ENCODE results near the gene SLC9A9.

SLC9A9 gene

DNA sequence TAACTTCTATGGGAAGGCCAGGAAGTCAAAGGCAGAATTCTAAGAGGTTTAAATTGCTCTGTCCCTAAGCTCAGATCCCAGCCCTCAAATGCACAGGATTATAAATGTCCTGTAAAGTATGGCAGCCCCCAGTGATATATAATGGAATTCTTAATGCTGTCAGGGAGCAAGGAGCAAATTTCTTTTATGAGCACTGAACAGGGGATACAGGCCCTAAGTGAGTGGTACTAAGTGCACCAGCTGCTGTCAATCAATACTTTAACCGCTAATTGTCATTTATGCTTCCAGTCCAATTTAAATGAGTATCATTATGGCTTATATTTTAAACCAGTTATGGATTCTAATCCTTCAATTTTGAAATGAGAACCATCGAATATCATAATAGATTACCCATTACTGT is 4.7 kb downstream of the SLC9A9 start:
- DNase-seq (ENCODE audit: low read depth), result no peak

DNA sequence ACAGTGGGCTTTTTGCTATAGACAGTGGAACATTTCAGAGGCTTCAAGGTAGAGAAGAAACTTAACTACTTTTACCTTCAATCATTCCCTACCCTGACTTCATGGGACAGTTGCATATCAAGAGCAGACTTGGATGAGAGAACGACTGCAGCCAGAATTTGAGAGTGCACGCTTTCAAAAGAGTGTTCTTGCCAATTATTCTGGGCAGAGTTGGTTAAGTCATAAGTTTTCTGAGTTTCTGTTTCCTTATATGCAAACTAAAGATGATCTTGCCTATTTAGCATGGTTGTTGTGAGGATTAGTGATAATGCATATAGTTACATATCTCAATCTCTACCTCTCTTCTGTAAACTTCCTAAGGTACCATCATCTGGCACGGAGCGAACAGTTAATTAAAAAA is 7.6 kb downstream of the SLC9A9 start:
- DNase-seq (ENCODE audit: low read depth), result no peak

DNA sequence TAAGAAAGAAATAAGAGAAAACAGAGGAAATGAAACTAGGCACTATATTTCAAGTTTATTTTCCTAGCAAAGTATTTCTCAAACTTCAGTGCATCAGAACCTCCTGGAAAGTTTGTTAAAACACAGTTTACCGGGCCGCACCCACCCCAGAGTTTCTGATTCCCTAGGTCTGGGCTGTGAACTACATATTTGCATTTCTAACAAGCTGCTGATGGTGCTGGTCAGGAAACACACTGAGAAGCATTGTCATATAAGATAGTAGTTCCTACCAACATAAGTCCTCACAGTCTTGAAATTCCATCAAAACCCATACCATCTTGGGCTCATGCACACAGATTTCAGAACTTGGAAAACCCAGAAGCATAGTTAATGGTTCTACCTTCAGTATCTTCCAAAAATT is 8.3 kb downstream of the SLC9A9 start:
- DNase-seq (ENCODE audit: low read depth), result no peak

DNA sequence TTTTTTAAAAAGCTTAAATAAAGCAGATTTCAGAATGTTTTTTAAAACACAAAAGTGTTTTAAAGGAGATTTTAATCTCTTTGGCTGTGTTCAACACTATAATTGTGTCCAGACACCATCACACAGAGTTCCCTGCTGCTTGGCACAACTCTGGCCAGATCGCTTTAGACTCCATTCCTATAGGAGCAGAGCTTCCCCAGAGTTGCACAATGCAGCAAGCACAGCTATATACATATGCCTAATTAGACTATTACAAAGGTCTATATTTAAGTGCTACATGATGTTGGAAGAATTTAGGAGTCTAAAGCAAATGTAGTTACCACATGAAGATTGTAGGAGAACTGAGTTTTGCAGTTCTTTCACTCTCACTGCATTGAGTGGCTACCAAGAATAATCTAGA is 11.2 kb downstream of the SLC9A9 start:
- no peak for DNase-seq (ENCODE audit: low read depth)

DNA sequence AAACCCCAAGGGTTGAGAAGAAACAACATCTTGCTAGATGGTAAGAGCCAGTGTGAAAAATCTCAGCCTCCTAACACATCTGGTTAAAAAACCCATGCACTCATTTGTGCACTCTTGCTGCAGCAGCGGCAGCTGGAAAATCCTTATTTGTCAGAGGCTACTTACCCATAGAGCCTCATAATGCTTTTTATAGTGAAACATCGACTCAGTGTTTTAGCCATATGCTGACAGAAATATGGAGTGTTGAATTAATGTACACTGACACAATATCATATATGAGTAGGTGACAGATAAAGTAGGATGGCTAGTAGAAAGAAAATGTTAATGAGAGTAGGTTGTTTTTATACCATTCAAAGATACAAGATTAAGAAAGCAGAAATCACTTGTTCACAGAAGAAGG is 13.0 kb downstream of the SLC9A9 start:
- no peak for DNase-seq (ENCODE audit: low read depth)

DNA sequence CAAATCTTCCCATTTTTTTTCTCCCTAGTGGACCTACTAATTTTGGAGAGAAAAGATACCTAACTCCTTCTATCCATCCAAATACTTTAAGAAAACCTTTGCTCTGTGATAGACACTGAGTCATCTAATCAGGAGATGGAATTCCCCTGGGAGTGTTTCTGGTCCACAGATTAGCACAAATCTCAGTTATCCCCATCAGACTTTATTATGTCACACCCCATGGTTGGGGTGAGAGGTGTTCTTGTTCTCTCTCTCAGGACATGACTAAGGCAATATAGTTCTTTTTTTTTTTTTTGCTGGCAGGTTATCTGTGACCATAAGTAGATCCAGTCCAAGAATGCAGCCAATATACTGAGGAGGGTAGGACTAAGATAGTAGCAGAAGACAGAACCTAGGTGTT is 15.8 kb downstream of the SLC9A9 start:
- no peak for DNase-seq (ENCODE audit: low read depth)

DNA sequence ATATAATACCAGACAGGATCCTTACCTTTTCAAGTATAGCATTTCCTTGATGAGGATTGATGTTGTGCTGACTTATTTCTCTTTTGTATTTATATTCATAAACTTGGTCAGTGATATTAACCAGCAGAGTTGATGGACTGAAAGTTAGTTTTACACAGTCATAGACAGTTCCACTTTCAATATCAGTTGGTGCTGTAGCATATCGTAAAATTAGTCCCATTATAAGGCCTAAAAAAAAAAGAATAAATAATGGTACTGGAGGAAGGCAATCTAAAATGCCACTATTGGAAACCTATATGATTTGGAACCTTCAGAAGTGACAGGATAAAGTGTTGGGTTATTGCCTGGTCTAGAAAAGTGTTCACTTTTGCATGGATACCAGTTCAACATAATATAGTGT is 16.3 kb downstream of the SLC9A9 start:
- DNase-seq (ENCODE audit: low read depth), result no peak

DNA sequence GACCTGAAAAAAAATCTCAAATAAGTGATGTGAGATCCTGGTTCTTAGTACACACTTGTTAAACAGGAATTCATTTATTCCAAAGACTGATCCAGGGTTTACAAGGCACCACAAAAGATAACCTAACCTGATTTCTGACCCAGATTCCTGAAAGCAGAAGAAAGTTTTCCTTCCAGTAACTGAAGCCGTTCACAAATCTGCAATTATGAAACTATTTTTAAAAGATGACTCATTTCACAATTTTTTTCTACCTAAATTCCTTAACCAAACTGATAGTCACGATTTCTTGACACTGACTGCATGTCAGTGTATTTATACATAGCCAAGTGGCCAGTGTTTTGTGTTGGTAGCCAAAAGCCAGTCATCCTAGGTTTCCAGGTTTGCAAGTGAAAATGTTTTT is 17.1 kb downstream of the SLC9A9 start:
- DNase-seq (ENCODE audit: low read depth), result no peak

DNA sequence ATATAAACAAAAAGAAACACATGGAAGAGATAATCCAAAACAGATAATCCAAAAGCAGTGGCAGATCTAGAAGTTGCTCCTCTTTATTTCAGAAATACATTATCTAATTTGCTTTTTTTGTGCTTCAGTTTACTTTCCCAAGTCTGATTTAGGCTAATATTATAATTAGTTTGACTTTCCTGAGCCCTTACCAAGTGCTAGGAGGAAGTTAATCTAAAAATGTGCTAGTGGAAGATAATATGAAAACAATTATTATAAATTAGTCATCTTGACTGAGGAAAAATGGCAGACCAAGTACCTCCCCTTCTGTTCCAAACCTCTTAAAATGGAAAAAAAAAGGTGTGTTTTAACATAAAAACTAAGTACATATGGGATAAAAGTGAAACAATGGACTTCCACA is 17.5 kb downstream of the SLC9A9 start:
- no peak for DNase-seq (ENCODE audit: low read depth)

DNA sequence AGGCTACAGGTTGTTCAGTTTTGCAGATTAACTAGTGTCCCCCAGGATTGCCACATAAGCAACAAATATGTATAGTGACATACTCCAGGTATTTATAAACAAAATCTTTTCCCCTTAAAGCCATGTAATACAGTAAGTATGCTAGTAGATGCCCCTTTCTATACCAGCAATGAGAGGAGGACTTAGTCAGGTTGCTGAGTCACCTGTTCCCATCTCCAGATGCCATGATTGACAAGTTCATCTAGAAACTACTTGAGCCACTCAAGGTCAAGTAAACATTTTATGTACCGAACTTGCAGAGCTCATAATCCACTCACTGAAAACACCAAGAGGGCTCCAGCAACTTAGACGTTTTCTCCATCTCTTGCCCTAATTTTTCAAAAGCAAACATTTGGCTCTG is 18.2 kb downstream of the SLC9A9 start:
- no peak for DNase-seq (ENCODE audit: low read depth)

DNA sequence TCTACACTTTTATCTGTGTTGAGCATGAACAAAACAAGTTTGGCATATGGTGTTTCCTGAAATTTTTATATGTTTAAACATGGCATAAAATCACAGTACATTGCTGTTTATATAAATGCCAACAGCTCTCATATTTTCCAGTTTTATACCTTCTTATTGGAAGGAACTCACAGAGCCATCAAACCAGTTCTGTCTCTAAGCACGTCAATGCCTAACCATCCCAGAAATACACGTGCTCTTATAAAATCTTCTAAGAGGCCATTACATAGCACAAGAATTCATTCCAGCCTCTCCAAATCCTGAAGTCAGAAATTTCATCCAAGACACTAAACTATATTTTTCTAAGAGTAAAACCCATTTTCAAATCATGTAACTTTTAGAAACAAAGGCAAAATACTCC is 20.8 kb downstream of the SLC9A9 start:
- DNase-seq (ENCODE audit: low read depth), result no peak

DNA sequence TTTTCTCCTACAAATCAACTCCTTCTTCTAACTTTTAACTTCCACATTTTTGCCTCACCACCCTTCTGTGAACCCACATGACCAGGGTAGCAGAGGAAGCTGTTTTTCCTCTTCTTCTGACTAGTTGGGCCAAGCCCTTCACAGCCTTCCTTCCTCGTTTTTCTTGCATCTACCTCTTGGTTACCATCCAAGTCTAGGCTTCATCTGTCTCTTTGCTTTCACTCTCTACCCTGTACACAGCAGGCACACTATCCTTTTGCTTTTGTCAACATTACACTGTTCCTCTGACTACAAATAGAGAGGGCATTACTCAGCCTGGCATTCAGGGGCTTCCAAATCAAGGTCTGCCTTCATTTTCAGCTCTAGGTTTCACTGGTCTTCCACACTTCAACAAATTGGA is 22.0 kb downstream of the SLC9A9 start:
- DNase-seq (ENCODE audit: low read depth), result no peak

DNA sequence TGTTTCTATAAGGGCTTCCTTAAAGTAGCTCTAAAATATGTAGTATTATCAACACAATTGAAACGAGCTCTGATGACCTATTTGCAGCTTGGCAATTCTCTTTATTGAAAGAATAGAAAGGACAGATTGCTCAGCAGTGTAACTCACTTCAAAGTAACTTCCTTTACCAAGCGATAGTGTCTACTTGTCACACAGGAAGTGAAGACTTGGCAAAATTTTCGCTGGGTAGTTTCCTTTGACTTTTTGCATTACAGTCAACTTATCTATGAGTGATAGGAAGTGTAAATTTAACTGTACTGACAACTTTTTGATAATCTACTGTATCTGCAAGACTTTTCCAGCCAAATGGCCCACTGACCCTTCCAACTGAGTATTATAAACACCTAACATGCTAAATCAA is 22.8 kb downstream of the SLC9A9 start:
- DNase-seq (ENCODE audit: low read depth), result no peak

DNA sequence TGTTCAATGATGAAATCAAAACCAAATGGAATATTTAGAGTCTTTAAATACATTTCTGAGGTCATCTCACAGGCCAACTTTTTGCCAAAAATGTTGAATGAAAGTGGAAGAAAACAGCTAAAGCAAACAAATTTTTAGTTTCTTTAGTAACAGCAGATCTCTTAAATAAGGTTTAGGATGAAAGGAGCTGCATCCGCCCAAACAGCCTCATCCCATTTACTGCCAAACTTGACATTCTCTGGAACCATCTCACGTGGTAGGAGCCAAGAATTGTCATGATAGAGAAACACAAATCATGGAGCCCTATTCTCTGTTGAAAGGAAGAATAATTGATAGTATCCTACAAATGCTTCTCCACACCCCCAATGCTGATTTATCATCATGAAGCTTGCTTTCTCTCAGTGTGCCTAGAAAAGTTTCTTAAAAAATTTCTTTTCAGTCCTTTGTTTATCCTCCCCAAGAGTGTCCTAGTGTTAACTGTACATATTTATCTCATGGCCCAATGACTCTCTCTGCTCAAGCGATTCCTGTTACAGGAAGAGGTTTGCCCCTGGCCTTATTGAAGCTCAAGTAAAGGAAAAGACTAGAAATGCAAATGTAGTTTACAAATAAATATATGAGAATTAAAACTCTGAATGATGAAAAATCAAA is 23.4 kb downstream of the SLC9A9 start:
- DNase-seq (ENCODE audit: low read depth), result no peak

DNA sequence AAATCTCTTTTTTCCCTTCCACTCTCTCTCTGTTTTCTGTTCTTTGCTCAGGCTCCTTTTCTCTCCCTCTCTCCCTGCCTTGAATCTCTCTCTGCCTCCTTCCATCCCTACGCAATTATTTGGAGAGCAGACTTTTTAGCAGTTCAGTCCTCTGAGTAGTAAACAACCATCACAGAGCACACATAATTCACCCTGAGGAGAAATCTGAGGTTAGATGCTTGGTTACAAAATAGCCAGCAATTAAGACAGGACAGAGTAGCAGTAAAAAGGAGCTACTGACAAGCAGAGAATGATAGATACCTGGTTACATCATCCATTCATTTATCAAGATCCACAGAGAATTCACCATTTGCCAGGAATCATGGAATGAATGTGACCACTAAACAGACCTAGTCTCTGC is 25.5 kb downstream of the SLC9A9 start:
- DNase-seq (ENCODE audit: low read depth), result no peak

DNA sequence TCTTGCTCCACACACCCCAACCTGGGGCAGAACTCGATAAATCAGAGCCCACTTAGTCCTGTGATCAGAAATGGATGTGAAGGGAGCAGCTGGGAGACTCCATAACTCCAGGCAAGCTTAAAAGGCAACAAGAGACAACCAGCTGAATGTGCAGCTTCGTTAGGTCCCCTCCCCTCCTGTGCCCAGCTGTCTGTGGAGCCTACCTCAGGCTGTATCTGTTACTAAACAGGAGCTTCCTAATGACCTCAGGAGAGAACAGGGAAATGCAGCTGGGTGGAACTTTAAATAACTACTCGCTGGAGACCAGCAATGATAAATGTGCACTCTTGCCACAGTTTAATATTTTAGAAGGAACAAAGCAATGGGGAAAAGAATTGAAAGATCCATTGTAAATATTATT is 25.9 kb downstream of the SLC9A9 start:
- no peak for DNase-seq (ENCODE audit: low read depth)

DNA sequence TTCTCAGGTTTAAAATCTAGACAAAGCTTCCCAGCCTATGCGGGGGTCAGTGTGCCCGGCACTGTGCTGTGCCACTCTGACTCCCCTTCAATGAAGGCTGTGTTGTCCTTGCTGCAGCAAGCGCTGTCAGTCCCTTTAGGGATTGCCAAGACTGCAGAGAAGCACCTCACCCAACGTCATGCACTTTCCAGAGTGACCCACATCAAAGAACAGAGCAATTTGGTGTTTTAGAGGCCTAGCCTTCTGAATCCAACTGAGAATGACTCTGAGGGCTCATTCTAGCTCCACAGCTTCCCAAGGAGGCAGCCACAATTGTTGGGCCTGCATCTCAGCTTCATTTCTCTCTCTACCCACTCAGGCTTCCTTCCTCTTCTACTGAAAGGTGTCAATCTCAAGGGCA is 26.4 kb downstream of the SLC9A9 start:
- no peak for DNase-seq (ENCODE audit: low read depth)

DNA sequence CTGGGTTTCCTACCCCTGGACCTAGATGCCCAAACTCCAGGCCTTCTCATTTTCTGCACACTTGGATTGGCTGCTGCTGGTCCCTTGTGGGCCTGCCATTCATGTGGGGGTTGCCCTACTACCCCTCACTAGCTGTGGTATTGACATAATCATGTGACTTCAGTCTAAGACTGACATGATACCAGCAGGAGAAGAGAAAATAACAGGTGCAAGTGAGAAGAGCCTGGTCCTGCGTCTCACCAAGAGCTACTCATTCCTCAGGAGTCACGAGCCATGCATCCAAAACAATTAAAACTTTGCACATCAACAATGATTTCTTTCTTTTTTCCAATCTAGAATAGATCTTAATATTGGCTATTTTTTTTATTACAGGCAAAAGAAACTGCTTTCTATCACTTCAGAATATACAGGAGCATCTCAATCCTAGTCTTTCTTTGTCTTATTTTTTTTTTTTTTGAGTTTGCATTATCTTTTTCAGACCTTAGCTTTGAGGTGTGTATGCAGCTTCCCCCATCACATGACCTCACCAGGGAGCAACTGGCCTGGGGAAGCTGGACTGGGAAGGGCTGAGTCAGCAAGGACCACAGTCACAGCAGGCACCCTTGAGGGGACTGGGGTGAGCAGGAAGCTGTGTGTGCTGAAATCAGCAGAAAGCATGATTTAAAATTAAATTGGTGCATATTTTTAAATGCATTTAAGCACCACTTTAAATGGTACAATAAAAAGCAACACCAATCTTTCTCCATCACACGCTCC is 27.6 kb downstream of the SLC9A9 start:
- no peak for DNase-seq (ENCODE audit: low read depth)

DNA sequence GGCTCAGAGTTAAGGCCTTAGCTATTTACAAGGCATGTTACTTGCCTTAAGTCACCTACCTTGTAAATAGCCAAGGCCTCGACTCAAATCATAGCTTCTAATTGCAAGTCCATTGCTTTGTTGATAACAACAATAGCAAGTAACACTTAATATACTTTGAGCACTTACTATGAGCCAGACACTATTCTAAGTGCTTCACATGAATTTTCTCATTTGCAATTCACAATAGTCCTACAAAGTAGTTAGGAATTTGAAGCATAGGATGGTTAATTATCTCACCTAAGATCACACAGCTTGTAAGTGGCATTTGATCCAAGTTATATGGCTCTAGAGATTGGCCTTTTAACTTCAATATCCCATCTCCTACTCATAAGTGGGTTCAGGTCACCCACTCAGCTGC is 28.4 kb downstream of the SLC9A9 start:
- no peak for DNase-seq (ENCODE audit: low read depth)

DNA sequence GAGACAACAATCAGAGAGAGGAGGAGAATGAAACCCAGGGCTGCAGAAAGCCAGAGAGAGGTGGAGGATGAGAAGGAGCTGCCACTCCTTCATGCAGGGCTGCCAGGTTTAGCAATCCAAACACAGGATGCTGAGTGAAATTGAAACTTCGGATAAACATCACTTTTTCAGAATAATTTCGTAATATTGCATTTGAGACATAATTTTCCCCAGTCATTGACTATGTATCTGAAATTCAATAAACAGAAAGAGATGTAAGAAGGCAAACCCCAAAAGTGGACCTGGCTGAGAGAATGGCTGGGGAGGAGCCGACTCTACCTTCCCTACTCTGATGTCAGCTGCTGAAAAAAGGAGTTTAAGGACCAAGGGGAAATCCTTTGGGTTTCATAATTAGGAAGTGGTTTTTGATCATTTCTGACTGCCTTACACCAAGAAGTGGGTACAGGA is 33.8 kb downstream of the SLC9A9 start:
- no peak for DNase-seq (ENCODE audit: low read depth)

DNA sequence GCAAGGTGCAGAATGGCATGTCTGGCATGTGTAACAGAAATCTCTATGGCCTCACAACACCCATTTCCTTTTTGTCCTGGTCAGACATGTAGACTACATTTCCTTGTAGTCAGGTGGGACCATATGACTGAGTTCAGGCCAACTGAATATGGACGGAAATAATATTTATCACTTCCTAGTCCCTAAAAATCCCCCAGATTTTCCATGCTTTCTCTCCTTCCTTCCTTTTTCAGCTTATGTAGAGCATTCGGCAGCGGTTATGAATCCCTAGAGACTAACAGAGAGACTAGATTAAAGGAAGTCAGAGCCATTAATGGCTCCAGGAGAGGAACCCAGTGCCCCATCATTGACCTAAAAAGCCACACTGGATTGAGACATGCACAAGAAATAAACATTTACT is 35.8 kb downstream of the SLC9A9 start:
- no peak for DNase-seq (ENCODE audit: low read depth)

DNA sequence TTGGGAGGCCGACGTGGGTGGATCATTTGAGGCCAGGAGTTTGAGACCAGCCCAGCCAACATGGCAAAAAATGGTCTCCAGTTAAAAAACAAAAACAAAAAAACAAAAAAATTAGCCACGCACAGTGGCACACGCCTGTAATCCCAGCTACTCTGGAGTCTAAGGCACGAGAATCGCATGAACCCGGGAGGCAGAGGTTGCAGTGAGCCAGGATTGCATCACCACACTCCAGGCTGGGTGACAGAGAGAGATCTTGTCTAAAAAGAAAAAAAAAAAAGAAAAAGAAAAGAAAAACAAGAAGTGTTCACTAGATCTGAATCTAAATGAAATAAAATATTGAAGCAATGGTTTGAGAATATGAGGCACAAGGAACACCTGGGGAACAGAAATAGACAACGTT is 36.7 kb downstream of the SLC9A9 start:
- no peak for DNase-seq (ENCODE audit: low read depth)

DNA sequence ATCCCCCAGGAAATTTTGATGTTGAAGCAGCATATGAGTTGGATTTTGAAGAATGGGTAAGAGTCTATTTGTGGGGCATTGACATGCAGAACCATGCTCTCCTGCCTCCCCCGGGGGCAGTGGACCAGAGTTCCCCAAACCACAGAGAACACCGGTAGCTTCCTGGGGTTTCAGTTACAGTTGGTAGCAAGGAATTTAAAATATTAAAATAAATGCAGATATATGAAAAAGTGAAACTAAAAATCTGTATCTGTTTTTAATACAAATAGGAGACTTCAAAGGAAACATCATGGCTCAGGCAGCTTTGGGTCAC is 37.4 kb downstream of the SLC9A9 start:
- DNase-seq (ENCODE audit: low read depth), result no peak

All from activated T-cell treated with anti-CD3 and anti-CD28 coated beads for 24 hours (primary cell).